IMR-90 (cell line): Measurements from ENCODE around the gene CERS6. TPM values are rescaled to one million over a fixed set of nuclear protein-coding genes. Genes with fewer than 3 reads are reported as not detected.

Experiments
- ATAC-seq: fragments of 200-7000 bp; cut with Tn5 transposase; 2 replicates; pipeline ENCODE4 v1.9.1; 2020; ENCODE audit warnings: low read depth, mild to moderate bottlenecking, moderate library complexity
- BruUV-seq: library from RNA; stranded (reverse); fragments of 400-500 nt; replicated peaks from 2 replicates; lab custom pipeline; 2021; lab: Mats Ljungman, UMichigan
- CTCF ChIA-PET: fragments of 300-600 bp; formaldehyde crosslinking; extraction: SDS; loops from one replicate; lab custom pipeline; 2021; ENCODE audit warnings: antibody characterized with exemption; lab: Yijun Ruan, JAX
- POLR2A ChIA-PET: fragments of 300-600 bp; sonication (Branson Sonifier 250); formaldehyde crosslinking; loops from one replicate; lab custom pipeline; 2022; ENCODE audit warnings: antibody characterized with exemption; ENCODE audit not compliant: unreplicated experiment; lab: Charles Lee
- DNase-seq: peaks from one replicate; pipeline ENCODE4 v3.0.0; 2013
- H2AFZ ChIP-seq: replicated peaks from 2 replicates; pipeline ENCODE3; 2013; ENCODE audit warnings: low read length, mild to moderate bottlenecking; ENCODE audit not compliant: poor library complexity
- H2AK5ac ChIP-seq: 2 replicates; pipeline ENCODE4 v1.6.1; 2013; ENCODE audit warnings: low read depth, low read length, inconsistent platforms
- H2AK9ac ChIP-seq: replicated peaks from 2 replicates; pipeline ENCODE3; 2013; ENCODE audit warnings: mild to moderate bottlenecking, low read depth, low read length, moderate library complexity; ENCODE audit not compliant: poor library complexity
- H2BK120ac ChIP-seq: 2 replicates; pipeline ENCODE4 v1.6.1; 2013; ENCODE audit warnings: low read depth, low read length, inconsistent platforms
- H2BK15ac ChIP-seq: 3 replicates; pipeline ENCODE4 v1.6.1; 2013; ENCODE audit warnings: low read depth, low read length, inconsistent platforms
- H2BK20ac ChIP-seq: 2 replicates; pipeline ENCODE4 v1.6.1; 2013; ENCODE audit warnings: low read depth, mild to moderate bottlenecking, inconsistent platforms, low read length, moderate library complexity
- H2BK5ac ChIP-seq: 2 replicates; pipeline ENCODE4 v1.6.1; 2013; ENCODE audit warnings: mild to moderate bottlenecking, low read depth, low read length, inconsistent platforms; ENCODE audit not compliant: poor library complexity, severe bottlenecking
- H3K14ac ChIP-seq: replicated peaks from 2 replicates; pipeline ENCODE4 v1.6.1; 2013; ENCODE audit warnings: low read depth, low read length, inconsistent platforms
- H3K18ac ChIP-seq: 2 replicates; pipeline ENCODE4 v1.6.1; 2013; ENCODE audit warnings: low read depth, low read length, control low read depth
- H3K23ac ChIP-seq: 2 replicates; pipeline ENCODE4 v1.6.1; 2013; ENCODE audit warnings: low read depth, low read length, inconsistent platforms
- H3K27ac ChIP-seq: 2 replicates; pipeline ENCODE4 v1.5.1; 2013; ENCODE audit warnings: mild to moderate bottlenecking, control low read depth, low read length; ENCODE audit not compliant: insufficient read depth
- H3K27me3 ChIP-seq: 2 replicates; pipeline ENCODE4 v1.6.1; 2013; ENCODE audit warnings: low read length; ENCODE audit not compliant: control insufficient read depth, insufficient read depth
- H3K36me3 ChIP-seq: 2 replicates; pipeline ENCODE4 v1.6.1; 2013; ENCODE audit warnings: low read length, mixed read lengths; ENCODE audit not compliant: control insufficient read depth, insufficient read depth
- H3K4ac ChIP-seq: 2 replicates; pipeline ENCODE4 v1.6.1; 2013; ENCODE audit warnings: low read depth, low read length, inconsistent platforms
- H3K4me1 ChIP-seq: 2 replicates; pipeline ENCODE4 v1.6.1; 2013; ENCODE audit warnings: low read length, mixed read lengths; ENCODE audit not compliant: control insufficient read depth, insufficient read depth
- H3K4me2 ChIP-seq: 2 replicates; pipeline ENCODE4 v1.6.1; 2013; ENCODE audit warnings: low read depth, mild to moderate bottlenecking, control low read depth, low read length, moderate library complexity
- H3K4me3 ChIP-seq: 2 replicates; pipeline ENCODE4 v1.5.1; 2013; ENCODE audit warnings: low read depth, mild to moderate bottlenecking, control low read depth, low read length, moderate library complexity; ENCODE audit not compliant: insufficient read depth
- H3K56ac ChIP-seq: 2 replicates; pipeline ENCODE4 v1.6.1; 2013; ENCODE audit warnings: low read length, inconsistent platforms; ENCODE audit not compliant: insufficient read depth; ENCODE audit errors: extremely low read depth
- H3K79me1 ChIP-seq, 2 experiments: 2 replicates each; pipeline ENCODE4 v1.6.1; 2013; ENCODE audit warnings: low read length in 2 of 2, inconsistent platforms in 1 of 2, low read depth in 1 of 2
- H3K9ac ChIP-seq: 2 replicates; pipeline ENCODE4 v1.6.1; 2013; ENCODE audit warnings: low read depth, low read length, control low read depth
- H3K9me1 ChIP-seq: 2 replicates; pipeline ENCODE4 v1.6.1; 2013; ENCODE audit warnings: low read length, inconsistent platforms; ENCODE audit not compliant: insufficient read depth
- H3K9me3 ChIP-seq: 2 replicates; pipeline ENCODE4 v1.6.1; 2013; ENCODE audit warnings: low read length; ENCODE audit not compliant: control insufficient read depth, insufficient read depth
- H4K20me1 ChIP-seq: 2 replicates; pipeline ENCODE4 v1.6.1; 2013; ENCODE audit warnings: low read length, inconsistent platforms; ENCODE audit not compliant: insufficient read depth
- H4K5ac ChIP-seq: 2 replicates; pipeline ENCODE4 v1.6.1; 2013; ENCODE audit warnings: mild to moderate bottlenecking, low read depth, low read length, control low read depth
- H4K8ac ChIP-seq, 2 experiments: 2 replicates each; pipeline ENCODE4 v1.6.1; 2013; ENCODE audit warnings: low read depth in 2 of 2, low read length in 2 of 2, control low read depth in 1 of 2, inconsistent platforms in 1 of 2
- H4K91ac ChIP-seq: 2 replicates; pipeline ENCODE4 v1.6.1; 2013; ENCODE audit warnings: low read depth, low read length, inconsistent platforms; ENCODE audit not compliant: insufficient read depth
- BHLHE40 ChIP-seq: fragments of 150-350 bp; IDR thresholded peaks from 2 replicates; pipeline ENCODE4 v1.6.1; 2016; ENCODE audit warnings: mild to moderate bottlenecking, low read depth, low read length
- CHD1 ChIP-seq: IDR thresholded peaks from 2 replicates; pipeline ENCODE4 v1.6.1; 2012; ENCODE audit warnings: low read depth, low read length, improper control_type of control experiment
- ELK1 ChIP-seq: fragments of 150-350 bp; IDR thresholded peaks from 2 replicates; pipeline ENCODE4 v1.6.1; 2016; ENCODE audit warnings: low read depth, mild to moderate bottlenecking, low read length, moderate library complexity, borderline replicate concordance
- POLR2A ChIP-seq: IDR thresholded peaks from 2 replicates; pipeline ENCODE4 v1.6.1; 2012; ENCODE audit warnings: mild to moderate bottlenecking, low read depth, low read length
- RAD21 ChIP-seq: IDR thresholded peaks from 2 replicates; pipeline ENCODE4 v1.6.1; 2012; ENCODE audit warnings: low read length, improper control_type of control experiment
- RFX5 ChIP-seq: IDR thresholded peaks from 2 replicates; pipeline ENCODE4 v1.8.0; 2012; ENCODE audit warnings: low read depth, mild to moderate bottlenecking, low read length, moderate library complexity
- WGBS, 2 experiments: methylation state at CpG; one replicate each; pipeline versions ENCODE4 v1.1.5 to v1.1.7; 2013; ENCODE audit warnings: missing lambda C conversion rate in 2 of 2; ENCODE audit not compliant: insufficient read length in 1 of 2; ENCODE audit errors: extremely low coverage in 2 of 2; 5-methylcytosine and 5-hydroxymethylcytosine counted together
- dilution Hi-C: fragments of 300-500 bp; cut with HindIII; formaldehyde crosslinking; loops from one replicate; pipeline ENCODE4 v1.14.3; 2018; ENCODE audit warnings: low sequenced_read_pairs; ENCODE audit not compliant: unreplicated experiment
- in situ Hi-C: fragments of 300-500 bp; cut with MboI; formaldehyde crosslinking; loops from 3 replicates; pipeline ENCODE4 v1.14.3; 2019; ENCODE audit warnings: low sequenced_read_pairs, inconsistent platforms, mixed read lengths
- intact Hi-C: fragments of 100-400 bp; cut with micrococcal nuclease; formaldehyde crosslinking; loops from 2 replicates; pipeline ENCODE4 v1.10.0; 2022
- polyA plus RNA-seq, 3 experiments: library from polyadenylated mRNA; depleted of rRNA; stranded (reverse); fragments of >200 nt; gene quantifications; 2 replicates each; pipeline ENCODE4 v1.2.3, GENCODE V29; 2012; ENCODE audit warnings: low replicate concordance in 1 of 3
- total RNA-seq: library from RNA; depleted of rRNA; stranded (reverse); fragments of >200 nt; gene quantifications from 2 replicates; pipeline ENCODE4 v1.2.3, GENCODE V29; 2012

The CERS6 gene
- total and polyA plus RNA-seq, 2 of the 4 experiments (the other 2 are of a cell fraction), result 2.1 to 5.7 TPM

GRCh38 chr2:168466190-168466737 is 10.2 kb downstream of the CERS6 start:
- no peak overlapping the region for H3K4me2 ChIP-seq
- BruUV-seq, result no TSS peak

More at GRCh38 chr2:168466190-168466737, 10.2 kb downstream of the CERS6 start:
- H3K79me1 ChIP-seq, result no peaks in the 10 kb centered on the region
- TF ChIP-seq POLR2A (no peak), CHD1 (no peak), RFX5 (no peak), BHLHE40 (no peak), RAD21 (no peak), ELK1 (no peak)
- H3K36me3 ChIP-seq, result no peaks in the 10 kb centered on the region
- no peak overlapping the region for H3K23ac ChIP-seq
- ChIA-PET POLR2A (no interaction called here), CTCF (interaction anchor here (1.1 kb wide), 1 partner anchor 23 kb away, joined by 3 read pairs; no protein-coding TSS in a partner anchor)
- no peak overlapping the region for H3K4me3 ChIP-seq
- no peak overlapping the region for H2AFZ ChIP-seq
- H3K18ac ChIP-seq, result no peak overlapping the region
- H3K27ac ChIP-seq, result no peak overlapping the region
- DNase-seq (no peak), ATAC-seq (no peak)
- no peak overlapping the region for H2AK9ac ChIP-seq
- no peaks in the 10 kb centered on the region for H4K20me1 ChIP-seq
- dilution Hi-C loops (no loop called here), in situ Hi-C loops (no loop called here), intact Hi-C loops (no loop called here)
- H2BK120ac ChIP-seq, result no peak overlapping the region
- no peaks in the 10 kb centered on the region for H3K9me1 ChIP-seq
- no peak overlapping the region for H3K56ac ChIP-seq
- no peak overlapping the region for H2AK5ac ChIP-seq
- H3K27me3 ChIP-seq, result no peaks in the 10 kb centered on the region
- no peak overlapping the region for H4K5ac ChIP-seq
- H2BK20ac ChIP-seq, result no peak overlapping the region
- no peak overlapping the region for H3K4ac ChIP-seq
- H3K4me1 ChIP-seq, result no peaks in the 10 kb centered on the region
- H3K14ac ChIP-seq, result no peak overlapping the region
- no peaks in the 10 kb centered on the region for H3K9me3 ChIP-seq
- H4K91ac ChIP-seq, result no peak overlapping the region
- WGBS, 2 experiments, result no CpG with 5 or more reads among the region's 2 CpGs
- H2BK15ac ChIP-seq, result no peak overlapping the region
- no peak overlapping the region for H4K8ac ChIP-seq
- H2BK5ac ChIP-seq, result no peak overlapping the region
- H3K9ac ChIP-seq, result no peak overlapping the region
